ENCODE data around the gene NNMT. TPM values are rescaled to one million over a fixed set of nuclear protein-coding genes. Genes with fewer than 3 reads are reported as not detected.
A peak's percentile ranks its signal among the peaks of the same experiment; 100 is the strongest.

Gene NNMT
- total RNA-seq, 2 donors from 2014 or later = 74.7 to 276 TPM

- intact Hi-C loops (cut with DNase I) = loop anchor here (5.0 to 10.0 kb wide), 2 partner anchors 269 to 357 kb away; partner anchors contain the start of gene HTR3B
- Histone ChIP-seq H3K4me1 (peaks cover 58% of the 10 kb centered on the region), H3K9me3 (no peaks in the 10 kb centered on the region), H3K4me3 (no peak overlapping the region), H3K27ac (no peak overlapping the region), H3K27me3 (no peaks in the 10 kb centered on the region), H3K36me3 (replicated peaks in 1 of 2; ENCODE audit: insufficient read depth in 1 of 2, low read depth in 2 of 2) (no peaks in the 10 kb centered on the region)
- ATAC-seq = no peak
- no peak for TF ChIP-seq CTCF (IDR thresholded peaks at IDR 0.05)
- TF ChIP-seq POLR2A (IDR thresholded peaks at IDR 0.05) = no peak
- no peak for DNase-seq
- 68 to 75% methylated on average over 7 of the region's 7 CpGs for WGBS, 2 donors
These were observed 34.4 kb upstream of the NNMT start for GRCh38 chr11:114261791-114262190.

GRCh38 chr11:114262681-114263512 is 33.3 kb upstream of the NNMT start:
- Histone ChIP-seq H3K9me3 (no peaks in the 10 kb centered on the region), H3K4me3 (no peak overlapping the region), H3K27ac (no peak overlapping the region), H3K4me1 (peaks cover 47% of the 10 kb centered on the region), H3K36me3 (replicated peaks in 1 of 2; ENCODE audit: insufficient read depth in 1 of 2, low read depth in 2 of 2) (no peaks in the 10 kb centered on the region), H3K27me3 (no peaks in the 10 kb centered on the region)
- TF ChIP-seq POLR2A (IDR thresholded peaks at IDR 0.05) (no peak), CTCF (IDR thresholded peaks at IDR 0.05) (peak; percentile 9 to 76 (median 70))
- DNase-seq (peak; percentile 48 to 56 (median 54)), ATAC-seq (peak; percentile 41)
- WGBS, 2 donors = 12 to 14% methylated on average over 9 of the region's 9 CpGs
- intact Hi-C loops (cut with DNase I) = loop anchor here (5.0 to 10.0 kb wide), 2 partner anchors 271 to 358 kb away; partner anchors contain the start of gene HTR3B

- no peaks in the 10 kb centered on the region for H3K9me3 ChIP-seq
- H3K4me3 ChIP-seq = no peak overlapping the region
- TF ChIP-seq CTCF (IDR thresholded peaks at IDR 0.05) (no peak), POLR2A (IDR thresholded peaks at IDR 0.05) (no peak)
- H3K27me3 ChIP-seq = no peaks in the 10 kb centered on the region
- whole genome bisulfite sequencing, 2 donors = 48 to 61% methylated on average over 7 of the region's 7 CpGs
- peaks cover 39% of the 10 kb centered on the region for H3K4me1 ChIP-seq
- no peak overlapping the region for H3K27ac ChIP-seq
- no peaks in the 10 kb centered on the region for H3K36me3 ChIP-seq (replicated peaks in 1 of 2; ENCODE audit: insufficient read depth in 1 of 2, low read depth in 2 of 2)
- DNase-seq = no peak
- no peak for ATAC-seq
- intact Hi-C loops (cut with DNase I) = loop anchor here (5.0 to 10.0 kb wide), 2 partner anchors 271 to 359 kb away; partner anchors contain the start of gene HTR3B
These were observed 32.6 kb upstream of the NNMT start for GRCh38 chr11:114263513-114264170.

- no peaks in the 10 kb centered on the region for H3K9me3 ChIP-seq
- no peak overlapping the region for H3K27ac ChIP-seq
- ATAC-seq (no peak), DNase-seq (no peak)
- WGBS, 2 donors = 85 to 88% methylated on average over 2 of the region's 2 CpGs
- intact Hi-C loops (cut with DNase I) = loop anchor here (5.0 to 10.0 kb wide), 2 partner anchors 272 to 360 kb away; partner anchors contain the start of gene HTR3B
- H3K36me3 ChIP-seq (replicated peaks in 1 of 2; ENCODE audit: insufficient read depth in 1 of 2, low read depth in 2 of 2) = no peaks in the 10 kb centered on the region
- H3K4me3 ChIP-seq = no peak overlapping the region
- H3K4me1 ChIP-seq = peaks cover 35% of the 10 kb centered on the region
- TF ChIP-seq CTCF (IDR thresholded peaks at IDR 0.05) (no peak), POLR2A (IDR thresholded peaks at IDR 0.05) (no peak)
- no peaks in the 10 kb centered on the region for H3K27me3 ChIP-seq
These were observed 31.8 kb upstream of the NNMT start for GRCh38 chr11:114264381-114264780.
